AG09319 (cell line): ENCODE measurements around the gene TSKU.

Experiments used
- DNase-seq: peaks from one replicate; pipeline ENCODE4 v3.0.0-alpha.2; 2010; ENCODE audit warnings: low read depth; ENCODE audit errors: extremely low read depth
- CTCF ChIP-seq: IDR thresholded peaks from 2 replicates; pipeline ENCODE4 v1.5.1; 2011; ENCODE audit warnings: low read depth, mild to moderate bottlenecking, inconsistent platforms, low read length, moderate library complexity

TSKU gene

GRCh38 chr11:76778874-76779273 is 4.3 kb upstream of the TSKU start:
- TF ChIP-seq CTCF: no peak
- DNase-seq: no peak

GRCh38 chr11:76781046-76781801 is 1.9 kb upstream of the TSKU start:
- DNase-seq: peak; percentile 64
- no peak for TF ChIP-seq CTCF

GRCh38 chr11:76781807-76782530 is 1.2 kb upstream of the TSKU start:
- no peak for TF ChIP-seq CTCF
- DNase-seq: no peak

GRCh38 chr11:76782531-76783293 is 444 bp upstream of the TSKU start:
- TF ChIP-seq CTCF: no peak
- peak; percentile 94 for DNase-seq

- no peak for DNase-seq
- no peak for TF ChIP-seq CTCF
These were observed 999 bp downstream of the TSKU start for GRCh38 chr11:76783896-76784813.

- DNase-seq: no peak
- TF ChIP-seq CTCF: no peak
These were observed 2.4 kb downstream of the TSKU start for GRCh38 chr11:76785513-76785912.
